ENCODE data around the gene CLIP1.

GRCh38 chr12:122363782-122364181 lies 58.7 kb downstream of the CLIP1 start:
- TF ChIP-seq CTCF (IDR thresholded peaks at IDR 0.05; ENCODE audit: insufficient read depth, low read length, poor library complexity, severe bottlenecking) (no peak), EZH2phosphoT487 (conservative IDR thresholded peaks at IDR 0.05; ENCODE audit: low read length) (no peak)
